GM18498 (cell line): ENCODE results near the gene WNT4.

Experiments
- ATAC-seq: cut with Tn5 transposase; IDR thresholded peaks from one replicate; pipeline ENCODE4 v1.9.1; 2021; ENCODE audit warnings: mild to moderate bottlenecking, moderate library complexity; ENCODE audit not compliant: unreplicated experiment

The WNT4 gene

DNA sequence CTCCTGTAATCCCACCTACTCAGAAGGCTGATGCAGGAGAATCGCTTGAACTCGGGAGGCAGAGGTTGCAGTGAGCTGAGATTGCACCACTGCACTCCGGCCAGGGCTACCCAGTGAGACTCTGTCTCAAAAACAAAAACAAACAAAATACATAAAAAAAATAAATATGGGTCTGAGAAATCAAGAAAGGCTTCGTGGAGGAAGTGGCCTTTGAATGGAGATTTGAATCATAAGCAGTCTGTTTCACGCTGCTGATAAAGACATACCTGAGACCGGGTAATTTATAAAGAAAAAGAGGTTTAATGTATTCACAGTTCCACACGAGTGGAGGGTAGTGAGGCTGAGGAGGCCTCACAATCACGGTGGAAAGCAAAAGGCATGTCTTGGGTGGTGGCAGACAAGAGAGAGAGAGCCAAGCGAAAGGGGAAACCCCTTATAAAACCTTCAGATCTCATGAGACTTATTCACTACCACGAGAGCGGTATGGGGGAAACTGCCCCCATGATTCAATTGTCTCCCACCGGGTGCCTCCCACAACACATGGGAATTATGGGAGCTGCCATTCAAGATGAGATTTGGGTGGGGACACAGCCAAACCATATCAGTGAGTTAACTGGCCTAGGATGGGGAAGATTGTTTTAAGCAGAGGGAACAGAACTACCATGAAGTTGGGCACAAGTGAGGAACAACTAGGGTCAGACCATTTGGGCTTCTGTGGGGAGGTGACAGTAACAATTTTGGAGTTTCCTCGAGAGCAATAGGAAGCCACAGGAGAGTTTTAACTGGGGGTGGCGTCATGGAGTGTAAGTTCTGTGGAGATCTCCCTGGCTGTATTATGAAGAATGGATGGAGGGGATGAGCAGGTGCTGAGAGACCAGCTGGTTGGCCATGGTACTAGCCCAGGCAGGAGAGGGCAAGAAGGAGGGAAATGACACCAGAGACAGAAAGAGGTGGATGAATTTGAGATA is 22.2 kb upstream of the WNT4 start:
- no peak for ATAC-seq

- ATAC-seq = no peak
Observed at GRCh38 chr1:22163564-22163963, 20.7 kb upstream of the WNT4 start.

GRCh38 chr1:22163137-22163536 is 20.2 kb upstream of the WNT4 start:
- ATAC-seq = no peak

- ATAC-seq = no peak
Observed at GRCh38 chr1:22159891-22160290, 17.0 kb upstream of the WNT4 start.

- ATAC-seq = no peak
Observed at GRCh38 chr1:22158654-22159053, 15.8 kb upstream of the WNT4 start.

DNA sequence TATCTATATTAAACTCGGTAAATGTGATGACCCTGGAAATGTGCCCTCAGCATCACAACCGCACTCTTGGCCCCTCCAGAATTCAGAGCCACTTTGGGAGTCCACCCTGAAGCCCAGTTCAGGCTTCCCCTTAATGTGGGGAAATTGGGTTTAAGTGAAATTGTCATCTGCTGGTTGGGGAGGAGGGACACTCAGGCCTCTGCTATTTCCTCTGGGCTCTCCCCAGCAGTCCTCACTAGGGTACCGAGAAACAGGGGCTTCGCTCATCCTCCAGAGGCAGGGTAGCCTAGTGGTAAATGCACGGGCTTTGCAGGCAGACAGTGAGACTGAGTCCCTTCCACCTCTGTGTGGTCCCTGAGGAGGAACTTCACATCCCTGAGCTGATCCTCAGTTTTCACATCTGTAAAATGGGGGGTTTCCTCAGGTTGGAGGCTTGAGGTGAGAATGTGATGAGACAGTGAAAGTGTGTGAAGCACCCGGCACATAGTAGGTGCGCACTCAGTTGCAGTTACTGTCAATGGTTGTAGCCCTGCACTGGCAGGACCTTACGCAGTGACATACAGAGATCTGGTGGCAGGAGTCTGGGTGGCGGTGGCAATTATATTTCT is 14.6 kb upstream of the WNT4 start:
- no peak for ATAC-seq

GRCh38 chr1:22155517-22155916 is 12.6 kb upstream of the WNT4 start:
- no peak for ATAC-seq

DNA sequence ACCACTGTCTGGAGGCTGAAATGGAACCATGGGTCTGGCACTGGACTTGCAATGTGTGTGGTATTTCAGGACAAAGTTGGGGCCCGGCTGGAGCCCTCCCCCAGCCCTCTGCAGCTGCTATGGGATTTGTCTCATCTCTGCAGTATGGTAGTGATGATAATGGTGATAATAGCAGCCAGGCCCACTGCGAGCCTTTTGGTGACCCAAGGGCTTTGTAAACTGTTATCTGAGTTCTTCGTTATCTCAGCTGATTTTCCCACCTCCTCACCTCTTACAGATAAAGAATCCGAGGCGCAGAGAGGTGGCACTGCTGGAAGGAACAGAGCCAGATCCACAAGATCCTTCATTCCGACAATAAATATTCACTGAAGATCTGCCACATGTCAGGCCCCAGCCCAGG is 11.7 kb upstream of the WNT4 start:
- no peak for ATAC-seq

DNA sequence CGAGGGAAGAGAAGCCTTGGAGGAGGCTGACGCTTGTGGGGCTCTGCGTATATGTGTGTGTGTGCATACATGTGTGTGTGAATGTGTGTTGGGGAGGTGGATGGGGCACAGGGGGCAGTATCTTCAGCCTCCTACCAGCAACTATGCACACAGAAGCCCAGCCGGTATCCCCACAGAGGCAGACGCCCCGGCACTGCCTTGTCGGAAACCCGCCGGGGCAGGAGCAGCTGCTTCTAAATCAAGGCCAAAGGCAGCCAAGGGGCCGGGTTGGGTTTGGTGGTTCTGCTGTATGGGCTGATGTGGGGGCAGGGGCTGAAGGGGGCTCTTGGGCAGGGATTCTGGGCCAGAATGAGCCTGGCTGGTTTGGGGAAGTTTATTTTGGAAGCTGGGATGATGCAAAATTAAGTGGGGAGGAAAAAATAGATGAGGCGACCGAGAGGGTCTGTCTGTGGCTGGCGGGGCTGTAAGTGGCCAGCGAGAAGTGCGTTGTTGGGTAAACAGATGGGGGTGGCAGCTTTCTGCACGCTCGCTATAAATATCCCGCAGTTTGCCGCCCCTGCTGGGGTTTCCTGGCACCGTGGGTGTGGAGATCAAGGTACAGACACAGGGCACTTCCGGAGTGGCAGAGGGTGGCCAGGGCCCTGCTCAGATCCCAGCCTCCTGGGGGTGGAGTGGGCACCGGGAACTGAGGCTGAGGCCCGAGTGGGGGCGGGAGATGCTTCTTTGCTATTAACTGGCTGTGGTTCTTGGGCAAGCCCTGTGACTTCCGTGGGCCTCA is 11.0 kb upstream of the WNT4 start:
- ATAC-seq = no peak

DNA sequence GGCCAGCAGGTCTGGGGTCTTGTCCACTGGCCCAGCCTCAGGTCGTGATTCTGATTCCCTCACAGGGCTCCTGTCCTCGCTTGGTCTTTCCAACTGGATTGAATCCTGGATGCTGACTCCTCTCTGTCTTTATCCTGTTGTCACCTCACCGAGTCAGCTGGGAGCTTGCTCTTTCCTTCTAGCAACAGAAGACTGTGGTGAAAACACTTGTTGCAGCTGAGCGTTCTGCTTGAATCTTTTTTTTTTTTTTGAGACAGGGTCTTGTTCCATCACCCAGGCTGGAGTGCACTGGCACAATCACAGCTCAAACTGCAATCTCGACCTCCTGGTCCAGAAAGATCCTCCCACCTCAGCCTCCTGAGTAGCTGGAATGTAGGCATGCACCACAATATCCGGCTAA is 8.0 kb upstream of the WNT4 start:
- ATAC-seq = no peak

DNA sequence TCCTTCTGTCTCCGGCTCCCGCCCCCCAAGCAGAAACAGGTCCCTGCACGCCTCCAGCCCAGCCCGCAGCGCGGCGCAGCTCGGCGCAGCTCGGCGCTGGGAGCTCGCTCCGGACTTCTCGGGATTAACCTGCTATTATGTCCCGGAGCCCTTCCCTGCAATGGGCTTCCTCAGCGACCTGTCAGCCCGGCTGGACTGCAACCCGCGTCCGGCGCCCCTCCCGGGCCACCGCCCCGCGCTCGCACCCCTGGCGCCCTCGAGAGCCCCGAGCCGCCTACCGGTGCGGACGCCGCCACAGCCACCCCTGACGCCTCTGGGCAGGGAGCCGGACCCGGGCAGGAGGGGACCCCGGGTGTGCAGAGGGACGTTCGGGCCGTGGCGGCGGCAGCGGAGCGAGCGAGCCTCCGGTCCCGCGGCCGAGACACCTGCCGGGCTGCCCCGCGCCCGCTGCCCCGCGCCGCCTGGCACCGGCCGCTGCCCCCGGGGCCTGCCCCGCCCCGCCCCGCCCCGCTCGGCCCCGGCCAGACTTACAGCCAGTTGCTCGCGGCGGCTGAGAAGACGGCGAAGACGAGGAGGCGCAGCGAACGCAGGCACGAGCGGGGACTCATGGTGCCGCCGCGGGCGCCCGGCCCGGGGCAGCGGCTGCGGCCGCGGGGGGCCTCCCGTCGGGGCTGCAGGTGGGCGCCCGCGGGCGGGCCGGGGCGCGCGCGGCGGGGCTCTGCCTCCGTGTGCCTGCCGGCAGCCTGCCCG is 407 bp downstream of the WNT4 start:
- ATAC-seq = peak; percentile 35

DNA sequence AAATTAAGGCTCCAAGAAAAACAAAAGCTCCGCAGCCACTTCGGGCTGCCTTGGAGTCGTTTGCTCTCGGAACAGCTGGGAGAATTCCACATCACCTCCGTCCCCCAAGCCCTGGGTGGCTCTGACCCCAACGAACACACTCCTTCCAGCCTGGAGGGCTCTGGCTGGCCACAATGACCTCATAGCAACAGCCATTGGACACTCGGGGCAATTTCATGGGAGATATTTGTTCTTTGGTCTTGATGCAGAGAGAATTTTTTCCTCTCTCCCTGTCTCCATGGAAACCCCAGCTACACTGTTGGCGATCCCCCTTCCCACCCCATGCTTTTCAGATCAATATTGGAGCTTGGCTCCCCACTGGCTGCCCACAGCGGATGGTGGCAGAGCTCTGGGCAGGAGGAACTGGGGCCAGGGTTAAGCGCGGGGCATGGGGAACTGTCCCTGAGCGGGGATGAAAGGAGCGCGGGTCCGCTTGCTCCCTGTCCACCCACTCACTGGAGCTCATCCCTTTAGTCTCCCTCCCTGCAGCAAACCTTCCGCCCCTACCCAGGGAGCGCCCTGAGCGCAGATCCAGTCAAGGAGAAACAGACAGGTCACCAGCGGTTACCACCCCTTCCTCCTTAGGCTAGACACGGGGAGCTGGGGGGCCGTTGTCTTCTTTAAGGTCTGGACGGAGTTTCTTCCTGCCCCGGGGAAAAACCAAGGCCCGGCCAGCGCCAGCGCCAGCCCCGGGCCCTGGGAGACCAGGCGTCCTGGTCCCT is 1.2 kb downstream of the WNT4 start:
- no peak for ATAC-seq

- ATAC-seq = no peak
Observed at GRCh38 chr1:22140694-22141093, 2.2 kb downstream of the WNT4 start.

- no peak for ATAC-seq
Observed at GRCh38 chr1:22139817-22140216, 3.1 kb downstream of the WNT4 start.

DNA sequence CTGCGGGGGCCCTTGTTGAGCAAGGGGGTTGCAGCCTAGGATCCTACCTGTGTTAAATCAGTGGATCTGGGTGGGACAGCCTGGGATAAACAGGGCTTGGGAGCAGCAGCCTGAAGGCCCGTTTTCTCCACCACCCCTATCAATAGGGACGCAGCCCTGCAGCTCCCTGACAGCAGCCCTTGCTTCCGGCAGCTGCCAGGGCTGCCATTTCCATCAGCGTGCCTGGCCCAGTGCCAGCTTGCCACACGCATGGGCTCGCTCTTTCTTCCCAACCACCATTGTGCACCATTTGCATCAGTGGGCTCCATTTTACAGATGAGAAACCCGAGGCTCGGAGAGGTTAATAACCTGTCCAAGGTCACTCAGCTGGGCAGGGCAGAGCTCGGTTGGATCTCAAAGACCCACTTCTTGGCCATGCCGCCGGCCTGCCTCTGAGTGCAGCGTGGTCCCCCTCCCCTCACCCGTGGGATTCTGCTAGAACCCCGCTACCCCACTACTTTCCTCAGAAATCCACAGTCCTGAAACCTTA is 3.8 kb downstream of the WNT4 start:
- ATAC-seq = no peak

DNA sequence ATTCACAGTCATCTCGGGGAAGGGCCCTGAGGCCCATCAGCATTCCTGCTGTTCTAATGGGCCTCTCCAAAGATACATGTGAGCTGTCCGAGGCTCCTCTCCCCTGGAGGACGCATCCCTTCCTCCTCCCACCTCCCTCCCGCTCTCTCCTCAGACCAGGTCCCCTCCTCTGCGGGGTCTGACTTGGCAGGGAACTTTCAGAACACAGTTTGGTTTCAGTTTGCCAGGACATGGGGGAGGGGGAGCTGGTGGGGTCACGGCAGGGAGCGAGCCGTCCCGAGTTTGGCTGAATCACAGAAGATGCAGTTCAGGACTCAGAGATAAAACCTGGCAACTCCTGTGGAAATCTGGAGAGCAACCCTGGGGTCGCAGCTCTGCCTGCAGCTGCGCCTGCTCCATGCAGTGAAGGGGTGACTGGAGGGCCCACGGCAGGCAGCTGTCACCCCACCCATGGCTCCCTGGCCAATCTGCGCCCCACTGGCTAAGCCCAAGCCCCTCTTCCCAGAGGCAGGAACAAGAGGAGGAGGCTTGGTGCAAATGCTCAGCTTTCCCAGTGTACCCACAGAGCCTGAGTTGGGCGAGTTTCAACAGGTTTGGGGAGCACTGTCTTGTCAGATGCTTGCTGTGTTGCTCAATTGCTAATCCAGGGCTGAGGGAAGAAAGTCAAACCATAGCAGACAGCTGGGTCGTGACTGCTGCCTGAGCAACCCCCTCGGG is 5.7 kb downstream of the WNT4 start:
- no peak for ATAC-seq

DNA sequence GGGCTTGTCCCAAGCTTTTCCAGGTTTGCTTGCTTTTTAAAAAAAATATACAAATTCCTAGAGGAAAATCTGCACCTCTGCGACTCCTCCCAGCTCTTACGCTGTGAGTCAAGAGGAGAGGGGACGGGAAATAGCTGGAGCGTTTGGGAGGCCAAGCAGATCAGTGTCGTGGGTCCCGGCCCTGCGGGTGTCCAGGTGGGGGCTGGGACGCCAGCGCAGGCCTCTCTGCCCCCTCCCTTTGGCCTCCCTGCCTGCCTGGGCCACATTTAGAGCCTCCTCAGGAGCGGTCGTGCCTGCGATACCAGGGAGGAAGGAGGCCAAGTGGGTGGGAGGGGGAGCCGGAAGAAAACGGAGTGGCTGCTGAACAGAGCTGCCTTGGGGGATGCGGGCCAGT is 9.0 kb downstream of the WNT4 start:
- no peak for ATAC-seq

- ATAC-seq = no peak
Observed at GRCh38 chr1:22133247-22133930, 9.5 kb downstream of the WNT4 start.
